ENCODE measurements around the gene CACTIN.
"Not testable (repeated sequence)": the region's sequence is repeated elsewhere in the genome, so short reads cannot be mapped to it uniquely, and the experiment has no call there.

The CACTIN gene

GRCh38 chr19:3585301-3586126, 41.1 kb downstream of the CACTIN start, which contains the start of gene GIPC3:
Gene GIPC3, plus strand, starts transcription at chr19:3585478. Its CDS starts 120 bp downstream, at chr19:3585598.
- no peak for DNase-seq

- DNase-seq = not testable (repeated sequence)
Observed at GRCh38 chr19:3584036-3584802, 42.4 kb downstream of the CACTIN start.

GRCh38 chr19:3581792-3582191, 44.8 kb downstream of the CACTIN start:
- DNase-seq = not testable (repeated sequence)

GRCh38 chr19:3580156-3580934, 46.2 kb downstream of the CACTIN start:
- DNase-seq = no peak

- no peak for DNase-seq
Observed at GRCh38 chr19:3578390-3578789, 48.2 kb downstream of the CACTIN start.

GRCh38 chr19:3577723-3578344, 48.8 kb downstream of the CACTIN start:
- DNase-seq = no peak

- DNase-seq = no peak
Observed at GRCh38 chr19:3576696-3577443, 49.7 kb downstream of the CACTIN start.

GRCh38 chr19:3575949-3576673, 50.5 kb downstream of the CACTIN start:
- no peak for DNase-seq

- DNase-seq = peak in 1 of 2 donors; percentile 38
Observed at GRCh38 chr19:3575260-3575741, 51.3 kb downstream of the CACTIN start.

GRCh38 chr19:3573858-3574637, 52.5 kb downstream of the CACTIN start:
- peak; percentile 88 to 91 for DNase-seq

GRCh38 chr19:3573162-3573857, 53.3 kb downstream of the CACTIN start:
- DNase-seq = no peak

- no peak for DNase-seq
Observed at GRCh38 chr19:3572855-3573161, 53.8 kb downstream of the CACTIN start, which contains the start of gene HMG20B. Gene HMG20B, plus strand, starts transcription at chr19:3572944. Its CDS starts 366 bp downstream, at chr19:3573310.

- peak; percentile 99 to 100 for DNase-seq
Observed at GRCh38 chr19:3572132-3572854, 54.3 kb downstream of the CACTIN start.

- DNase-seq = no peak
Observed at GRCh38 chr19:3570606-3571011, 56.0 kb downstream of the CACTIN start.

- DNase-seq = not testable (repeated sequence)
Observed at GRCh38 chr19:3570042-3570441, 56.5 kb downstream of the CACTIN start.

GRCh38 chr19:3565139-3565538, 61.5 kb downstream of the CACTIN start:
- no peak for DNase-seq

GRCh38 chr19:3563709-3564524, 62.7 kb downstream of the CACTIN start:
- DNase-seq = no peak
